ENCODE measurements around the gene IDNK. TPM values are rescaled to one million over a fixed set of nuclear protein-coding genes. Genes with fewer than 3 reads are reported as not detected.

The IDNK gene
- total and polyA plus RNA-seq, 12 donors, result 6.4 to 25.2 (median 13.5) TPM

- WGBS, 4 donors, result 93 to 100% (median 95%) methylated on average over 2 of the region's 2 CpGs
- TF ChIP-seq POLR2A (IDR thresholded peaks at IDR 0.05), result no peak
- TF ChIP-seq, protein P1, sequence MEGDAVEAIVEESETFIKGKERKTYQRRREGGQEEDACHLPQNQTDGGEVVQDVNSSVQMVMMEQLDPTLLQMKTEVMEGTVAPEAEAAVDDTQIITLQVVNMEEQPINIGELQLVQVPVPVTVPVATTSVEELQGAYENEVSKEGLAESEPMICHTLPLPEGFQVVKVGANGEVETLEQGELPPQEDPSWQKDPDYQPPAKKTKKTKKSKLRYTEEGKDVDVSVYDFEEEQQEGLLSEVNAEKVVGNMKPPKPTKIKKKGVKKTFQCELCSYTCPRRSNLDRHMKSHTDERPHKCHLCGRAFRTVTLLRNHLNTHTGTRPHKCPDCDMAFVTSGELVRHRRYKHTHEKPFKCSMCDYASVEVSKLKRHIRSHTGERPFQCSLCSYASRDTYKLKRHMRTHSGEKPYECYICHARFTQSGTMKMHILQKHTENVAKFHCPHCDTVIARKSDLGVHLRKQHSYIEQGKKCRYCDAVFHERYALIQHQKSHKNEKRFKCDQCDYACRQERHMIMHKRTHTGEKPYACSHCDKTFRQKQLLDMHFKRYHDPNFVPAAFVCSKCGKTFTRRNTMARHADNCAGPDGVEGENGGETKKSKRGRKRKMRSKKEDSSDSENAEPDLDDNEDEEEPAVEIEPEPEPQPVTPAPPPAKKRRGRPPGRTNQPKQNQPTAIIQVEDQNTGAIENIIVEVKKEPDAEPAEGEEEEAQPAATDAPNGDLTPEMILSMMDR (IDR thresholded peaks at IDR 0.05), result no peak
- Histone ChIP-seq H3K4me3 (no peak overlapping the region), H3K27ac (no peak overlapping the region), H3K27me3 (no peaks in the 10 kb centered on the region), H3K4me1 (replicated peaks in 1 of 2) (no peaks in the 10 kb centered on the region), H3K36me3 (replicated peaks in 1 of 2) (peaks cover 0 to 5% of the 10 kb centered on the region in 2 donors), H3K9me3 (replicated peaks in 1 of 3) (no peaks in the 10 kb centered on the region)
- intact Hi-C loops (cut with DNase I), result no loop called here
- DNase-seq, result no peak
Observed at GRCh38 chr9:83651558-83651957, 28.6 kb downstream of the IDNK start.

GRCh38 chr9:83652433-83652832 is 29.5 kb downstream of the IDNK start:
- H3K27me3 ChIP-seq, result no peaks in the 10 kb centered on the region
- H3K4me1 ChIP-seq (replicated peaks in 1 of 2), result no peaks in the 10 kb centered on the region
- H3K27ac ChIP-seq, result no peak overlapping the region
- no peaks in the 10 kb centered on the region for H3K9me3 ChIP-seq (replicated peaks in 1 of 3)
- no peak for DNase-seq
- WGBS, 4 donors, result 92 to 97% (median 94%) methylated on average over 1 of the region's 1 CpG
- no peak overlapping the region for H3K4me3 ChIP-seq
- peaks cover 0 to 13% of the 10 kb centered on the region in 2 donors for H3K36me3 ChIP-seq (replicated peaks in 1 of 2)
- TF ChIP-seq POLR2A (IDR thresholded peaks at IDR 0.05), result no peak
- TF ChIP-seq, protein P1 (IDR thresholded peaks at IDR 0.05), result no peak
- intact Hi-C loops (cut with DNase I), result no loop called here

DNA sequence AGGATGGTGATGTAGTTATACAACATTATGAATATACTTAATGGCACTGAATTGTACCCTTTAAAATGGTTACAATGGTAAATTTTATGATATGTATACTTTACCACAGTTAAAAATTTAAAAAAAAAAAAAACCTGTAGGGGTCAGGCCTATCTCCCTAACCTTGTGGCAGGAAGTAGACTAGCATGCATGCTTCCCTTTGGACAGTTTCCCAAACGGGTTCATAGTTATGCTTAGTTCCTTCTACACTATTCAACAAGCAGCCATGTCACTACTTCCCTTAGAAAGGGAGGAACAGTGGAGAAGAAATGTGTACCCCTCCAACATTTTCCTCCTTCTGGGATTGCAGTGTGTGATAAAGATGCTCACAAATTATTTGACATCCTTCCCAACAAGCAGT is 32.5 kb downstream of the IDNK start:
- H3K4me3 ChIP-seq, result no peak overlapping the region
- H3K9me3 ChIP-seq (replicated peaks in 1 of 3), result no peaks in the 10 kb centered on the region
- no peak for TF ChIP-seq POLR2A (IDR thresholded peaks at IDR 0.05)
- TF ChIP-seq, protein P1 (IDR thresholded peaks at IDR 0.05), result no peak
- no peaks in the 10 kb centered on the region for H3K27me3 ChIP-seq
- DNase-seq, result no peak
- H3K36me3 ChIP-seq (replicated peaks in 1 of 2), result peaks cover 0 to 37% of the 10 kb centered on the region in 2 donors
- 46 to 70% (median 64%) methylated on average over 1 of the region's 1 CpG for WGBS, 4 donors
- no peaks in the 10 kb centered on the region for H3K4me1 ChIP-seq (replicated peaks in 1 of 2)
- intact Hi-C loops (cut with DNase I), result no loop called here
- no peak overlapping the region for H3K27ac ChIP-seq

DNA sequence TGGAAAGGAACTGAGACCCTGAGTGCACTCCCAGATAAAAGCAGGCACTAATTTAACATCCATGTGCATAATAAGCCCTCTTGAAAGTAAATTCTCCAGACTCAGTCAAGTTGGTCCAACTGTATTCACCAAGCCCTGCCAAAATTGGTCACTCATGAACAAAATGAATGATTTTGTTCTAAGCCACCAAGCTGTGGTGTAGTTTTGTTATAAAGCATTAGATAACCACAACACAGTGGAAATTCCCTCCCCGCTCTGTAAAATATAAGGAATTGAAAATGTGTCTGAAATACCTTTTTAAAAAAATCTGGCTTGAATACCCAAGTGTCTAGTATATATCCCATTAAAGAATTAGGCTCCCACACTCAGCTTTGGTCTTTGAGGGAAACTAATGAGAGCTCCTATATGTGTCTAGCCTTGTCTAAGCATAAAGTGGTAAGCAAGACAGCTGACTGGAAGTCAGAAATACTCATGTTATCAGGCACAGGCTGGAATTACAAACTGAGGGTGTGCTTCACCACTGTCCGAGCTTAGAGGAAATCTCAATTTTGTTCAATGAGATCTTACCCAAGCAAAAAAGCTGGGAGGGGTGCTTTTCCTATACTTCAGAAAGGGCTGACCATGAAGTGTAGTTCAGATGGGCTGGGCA is 33.2 kb downstream of the IDNK start:
- Histone ChIP-seq H3K9me3 (replicated peaks in 1 of 3) (no peaks in the 10 kb centered on the region), H3K27ac (no peak overlapping the region), H3K4me1 (replicated peaks in 1 of 2) (no peaks in the 10 kb centered on the region), H3K4me3 (no peak overlapping the region), H3K27me3 (no peaks in the 10 kb centered on the region), H3K36me3 (replicated peaks in 1 of 2) (peaks cover 0 to 43% of the 10 kb centered on the region in 2 donors)
- intact Hi-C loops (cut with DNase I), result no loop called here
- TF ChIP-seq, protein P1 (IDR thresholded peaks at IDR 0.05), result no peak
- no peak for TF ChIP-seq POLR2A (IDR thresholded peaks at IDR 0.05)
- no peak for DNase-seq
- 90 to 97% (median 93%) methylated on average over 2 of the region's 2 CpGs for WGBS, 4 donors

Data from adrenal gland (tissue), 12 donors.